ENCODE data around the gene ITGA4.

ITGA4 gene

DNA sequence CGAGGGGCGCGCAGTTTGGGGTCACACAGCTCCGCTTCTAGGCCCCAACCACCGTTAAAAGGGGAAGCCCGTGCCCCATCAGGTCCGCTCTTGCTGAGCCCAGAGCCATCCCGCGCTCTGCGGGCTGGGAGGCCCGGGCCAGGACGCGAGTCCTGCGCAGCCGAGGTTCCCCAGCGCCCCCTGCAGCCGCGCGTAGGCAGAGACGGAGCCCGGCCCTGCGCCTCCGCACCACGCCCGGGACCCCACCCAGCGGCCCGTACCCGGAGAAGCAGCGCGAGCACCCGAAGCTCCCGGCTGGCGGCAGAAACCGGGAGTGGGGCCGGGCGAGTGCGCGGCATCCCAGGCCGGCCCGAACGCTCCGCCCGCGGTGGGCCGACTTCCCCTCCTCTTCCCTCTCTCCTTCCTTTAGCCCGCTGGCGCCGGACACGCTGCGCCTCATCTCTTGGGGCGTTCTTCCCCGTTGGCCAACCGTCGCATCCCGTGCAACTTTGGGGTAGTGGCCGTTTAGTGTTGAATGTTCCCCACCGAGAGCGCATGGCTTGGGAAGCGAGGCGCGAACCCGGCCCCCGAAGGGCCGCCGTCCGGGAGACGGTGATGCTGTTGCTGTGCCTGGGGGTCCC lies at the start of gene ITGA4:
ITGA4 (plus strand) TSS at position 266 of the 620 bp plus-strand sequence; CDS start at position 535, 269 bp downstream.
- peak within 1 kb of the TSS; percentile 93 for H3K4me2 ChIP-seq (ENCODE audit: low read depth, low read length, poor library complexity, severe bottlenecking)
- peak within 1 kb of the TSS; percentile 95 for H3K27ac ChIP-seq (ENCODE audit: low read depth, low read length)
- TF ChIP-seq EZH2phosphoT487 (conservative IDR thresholded peaks at IDR 0.05; ENCODE audit: low read length) = no peak
- TF ChIP-seq, protein P1, sequence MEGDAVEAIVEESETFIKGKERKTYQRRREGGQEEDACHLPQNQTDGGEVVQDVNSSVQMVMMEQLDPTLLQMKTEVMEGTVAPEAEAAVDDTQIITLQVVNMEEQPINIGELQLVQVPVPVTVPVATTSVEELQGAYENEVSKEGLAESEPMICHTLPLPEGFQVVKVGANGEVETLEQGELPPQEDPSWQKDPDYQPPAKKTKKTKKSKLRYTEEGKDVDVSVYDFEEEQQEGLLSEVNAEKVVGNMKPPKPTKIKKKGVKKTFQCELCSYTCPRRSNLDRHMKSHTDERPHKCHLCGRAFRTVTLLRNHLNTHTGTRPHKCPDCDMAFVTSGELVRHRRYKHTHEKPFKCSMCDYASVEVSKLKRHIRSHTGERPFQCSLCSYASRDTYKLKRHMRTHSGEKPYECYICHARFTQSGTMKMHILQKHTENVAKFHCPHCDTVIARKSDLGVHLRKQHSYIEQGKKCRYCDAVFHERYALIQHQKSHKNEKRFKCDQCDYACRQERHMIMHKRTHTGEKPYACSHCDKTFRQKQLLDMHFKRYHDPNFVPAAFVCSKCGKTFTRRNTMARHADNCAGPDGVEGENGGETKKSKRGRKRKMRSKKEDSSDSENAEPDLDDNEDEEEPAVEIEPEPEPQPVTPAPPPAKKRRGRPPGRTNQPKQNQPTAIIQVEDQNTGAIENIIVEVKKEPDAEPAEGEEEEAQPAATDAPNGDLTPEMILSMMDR (IDR thresholded peaks at IDR 0.05; ENCODE audit: insufficient read depth, low read length, poor library complexity, severe bottlenecking) = peak; percentile 84
- H3K9me2 ChIP-seq (replicated peaks; ENCODE audit: insufficient read depth, low read length) = no peaks in the 10 kb centered on the region
- peaks cover 9% of the 10 kb centered on the region; the same call in 1 of the 2 replicates for H3F3A ChIP-seq (ENCODE audit: insufficient read depth)
- 0 out of 2 replicates have a peak, but pooled peaks cover 3% of the 10 kb centered on the region for H3K36me3 ChIP-seq (ENCODE audit: low read length)
- H3K9ac ChIP-seq (ENCODE audit: low read length) = peak within 1 kb of the TSS; percentile 83
- peak within 1 kb of the TSS; percentile 77 for H3K4me3 ChIP-seq (ENCODE audit: insufficient read depth, low read length, poor library complexity, severe bottlenecking)
- peaks cover 47% of the 10 kb centered on the region for H3K79me2 ChIP-seq (ENCODE audit: insufficient read depth, low read length)
- H3K27me3 ChIP-seq (ENCODE audit: low read length) = no peaks in the 10 kb centered on the region
- no peaks in the 10 kb centered on the region for H4K20me1 ChIP-seq (ENCODE audit: low read depth, low read length)
- no peaks in the 10 kb centered on the region for H3K9me3 ChIP-seq (ENCODE audit: insufficient read depth, low read length)
- H2AFZ ChIP-seq (ENCODE audit: low read depth, low read length, severe bottlenecking) = peak within 1 kb of the TSS; percentile 82

DNA sequence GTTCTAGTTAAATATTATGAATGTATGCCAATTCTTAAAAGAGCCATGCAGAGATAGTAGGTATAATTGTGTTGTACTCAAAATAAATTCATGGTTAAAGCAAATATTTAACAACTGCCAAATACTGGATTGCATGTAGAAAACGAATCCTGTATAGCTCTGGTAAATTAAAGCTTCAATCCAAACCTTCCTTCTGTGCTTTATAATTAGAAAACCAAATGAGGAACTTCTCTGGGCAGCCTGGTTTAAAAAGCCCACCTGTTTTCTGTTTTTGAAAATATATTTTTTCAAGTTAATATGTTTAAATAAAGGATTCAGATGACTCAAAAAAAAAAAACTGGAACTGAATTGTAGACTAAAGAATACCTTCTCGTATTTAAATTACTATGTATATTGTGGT lies 48.3 kb upstream of the ITGA4 start:
- Histone ChIP-seq H3K36me3 (ENCODE audit: low read length) (no peaks in the 10 kb centered on the region), H3K9ac (ENCODE audit: low read length) (no peak overlapping the region), H2AFZ (ENCODE audit: low read depth, low read length, severe bottlenecking) (no peak overlapping the region), H4K20me1 (ENCODE audit: low read depth, low read length) (no peaks in the 10 kb centered on the region), H3K4me2 (ENCODE audit: low read depth, low read length, poor library complexity, severe bottlenecking) (peak overlapping the region; percentile 13), H3F3A (ENCODE audit: insufficient read depth) (no peaks in the 10 kb centered on the region), H3K9me3 (ENCODE audit: insufficient read depth, low read length) (no peaks in the 10 kb centered on the region), H3K4me3 (ENCODE audit: insufficient read depth, low read length, poor library complexity, severe bottlenecking) (no peak overlapping the region), H3K27ac (ENCODE audit: low read depth, low read length) (no peak overlapping the region), H3K9me2 (replicated peaks; ENCODE audit: insufficient read depth, low read length) (no peaks in the 10 kb centered on the region), H3K27me3 (ENCODE audit: low read length) (no peaks in the 10 kb centered on the region), H3K79me2 (ENCODE audit: insufficient read depth, low read length) (no peaks in the 10 kb centered on the region)
- TF ChIP-seq, protein P1 (IDR thresholded peaks at IDR 0.05; ENCODE audit: insufficient read depth, low read length, poor library complexity, severe bottlenecking) = no peak
- no peak for TF ChIP-seq EZH2phosphoT487 (conservative IDR thresholded peaks at IDR 0.05; ENCODE audit: low read length)

DNA sequence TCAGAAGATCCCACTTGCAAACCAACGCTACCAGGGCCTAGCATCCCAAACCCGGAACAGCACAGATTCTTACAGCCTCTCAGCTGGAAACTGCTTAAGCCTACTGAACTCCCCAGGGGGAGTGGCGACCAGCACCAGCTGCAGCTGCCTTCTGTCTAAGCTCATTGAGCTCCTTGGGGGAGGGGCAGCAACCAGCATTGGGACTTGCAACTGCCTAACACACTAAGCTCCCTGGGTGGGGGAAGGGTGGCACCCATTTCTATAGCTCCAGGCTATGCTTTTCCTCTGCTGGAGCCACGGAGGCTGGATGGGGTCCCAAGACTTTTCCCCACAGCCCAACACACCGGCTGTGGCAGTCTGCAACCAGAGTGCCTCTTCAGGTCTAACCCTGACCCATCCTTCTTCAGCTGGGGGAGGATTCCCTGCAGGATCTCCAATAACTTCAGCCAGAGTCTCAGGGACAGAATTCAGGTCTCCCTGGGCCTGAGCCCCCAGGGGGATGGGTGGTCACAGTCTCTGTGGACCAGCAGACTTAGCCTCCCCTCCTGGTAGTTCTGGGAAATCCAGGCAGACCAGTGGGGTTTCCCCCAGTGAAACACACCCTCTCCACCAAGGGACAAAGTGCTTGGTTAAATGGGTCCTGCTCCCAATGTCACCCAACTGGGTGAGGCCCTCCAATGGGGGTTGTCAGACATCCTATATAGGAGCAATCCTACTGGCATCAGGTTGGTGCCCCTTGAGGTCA lies 45.9 kb upstream of the ITGA4 start:
- no peaks in the 10 kb centered on the region for H3K36me3 ChIP-seq (ENCODE audit: low read length)
- peak overlapping the region; percentile 11; the same call in 1 of the 2 replicates for H3K9ac ChIP-seq (ENCODE audit: low read length)
- TF ChIP-seq EZH2phosphoT487 (conservative IDR thresholded peaks at IDR 0.05; ENCODE audit: low read length) = no peak
- TF ChIP-seq, protein P1 (IDR thresholded peaks at IDR 0.05; ENCODE audit: insufficient read depth, low read length, poor library complexity, severe bottlenecking) = no peak
- H3F3A ChIP-seq (ENCODE audit: insufficient read depth) = no peaks in the 10 kb centered on the region
- H3K27ac ChIP-seq (ENCODE audit: low read depth, low read length) = 0 out of 2 replicates have a peak overlapping the region, but pooled peaks have one; percentile 23
- no peaks in the 10 kb centered on the region for H3K9me3 ChIP-seq (ENCODE audit: insufficient read depth, low read length)
- peak overlapping the region; percentile 27 for H3K4me2 ChIP-seq (ENCODE audit: low read depth, low read length, poor library complexity, severe bottlenecking)
- no peaks in the 10 kb centered on the region for H3K79me2 ChIP-seq (ENCODE audit: insufficient read depth, low read length)
- peak overlapping the region; percentile 60 for H2AFZ ChIP-seq (ENCODE audit: low read depth, low read length, severe bottlenecking)
- no peaks in the 10 kb centered on the region for H3K9me2 ChIP-seq (replicated peaks; ENCODE audit: insufficient read depth, low read length)
- no peak overlapping the region for H3K4me3 ChIP-seq (ENCODE audit: insufficient read depth, low read length, poor library complexity, severe bottlenecking)
- no peaks in the 10 kb centered on the region for H3K27me3 ChIP-seq (ENCODE audit: low read length)
- H4K20me1 ChIP-seq (ENCODE audit: low read depth, low read length) = no peaks in the 10 kb centered on the region

Measured in SU-DHL-6 (cell line).